HEK293T (cell line): ENCODE measurements around the gene MAP2K2.

ENCODE experiments used
- ARNT ChIP-seq: fragments of 450-650 bp; IDR thresholded peaks from 2 replicates; pipeline ENCODE4 v1.6.1; 2017; ENCODE audit warnings: mild to moderate bottlenecking
- BHLHE40 ChIP-seq: fragments of 450-650 bp; IDR thresholded peaks from 2 replicates; pipeline ENCODE4 v1.6.1; 2016; ENCODE audit warnings: mild to moderate bottlenecking, moderate library complexity, borderline replicate concordance
- FOXK2 ChIP-seq: fragments of 450-650 bp; IDR thresholded peaks from 2 replicates; pipeline ENCODE4 v1.6.1; 2016; ENCODE audit warnings: mild to moderate bottlenecking
- FOXM1 ChIP-seq: fragments of 450-650 bp; IDR thresholded peaks from 2 replicates; pipeline ENCODE4 v1.6.1; 2017; ENCODE audit warnings: mild to moderate bottlenecking, borderline replicate concordance
- HDGF ChIP-seq: fragments of 450-650 bp; IDR thresholded peaks from 2 replicates; pipeline ENCODE4 v1.6.1; 2017; ENCODE audit warnings: antibody characterized with exemption, borderline replicate concordance
- L3MBTL2 ChIP-seq: fragments of 450-650 bp; conservative IDR thresholded peaks from 2 replicates; pipeline ENCODE4 v1.6.1; 2016; ENCODE audit warnings: mild to moderate bottlenecking
- SP1 ChIP-seq: fragments of 450-650 bp; IDR thresholded peaks from 2 replicates; pipeline ENCODE4 v1.6.1; 2017
- TARDBP ChIP-seq: fragments of 450-650 bp; IDR thresholded peaks from 2 replicates; pipeline ENCODE4 v1.6.1; 2016
- TF ChIP-seq, protein P1 (sequence below): fragments of 450-650 bp; IDR thresholded peaks from 2 replicates; pipeline ENCODE4 v1.6.1; 2016

DNA sequence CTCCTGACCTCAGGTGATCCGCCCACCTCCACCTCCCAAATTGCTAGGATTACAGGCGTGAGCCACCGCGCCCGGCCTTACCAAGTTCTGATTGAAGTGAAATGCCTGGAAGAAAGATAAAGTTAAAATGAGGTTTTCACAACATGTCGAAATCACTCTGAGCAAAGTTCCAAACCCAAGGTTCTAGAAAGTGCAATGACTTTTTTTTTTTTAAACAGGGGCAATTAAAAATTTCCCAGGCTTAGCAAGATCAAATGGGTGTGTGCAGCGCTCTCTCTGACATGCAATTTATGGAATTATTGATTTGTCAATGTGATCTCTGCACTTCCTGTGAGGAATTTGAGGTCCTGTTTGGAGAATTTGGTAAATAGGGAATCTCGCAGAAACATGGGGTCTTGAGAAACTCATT lies 12.8 kb upstream of the MAP2K2 start:
- TF ChIP-seq HDGF, result no peak
- no peak for TF ChIP-seq FOXM1
- TF ChIP-seq SP1, result no peak
- TF ChIP-seq TARDBP, result no peak
- no peak for TF ChIP-seq FOXK2
- TF ChIP-seq ARNT, result no peak
- TF ChIP-seq BHLHE40, result no peak
- TF ChIP-seq L3MBTL2, result no peak
- TF ChIP-seq, protein P1, sequence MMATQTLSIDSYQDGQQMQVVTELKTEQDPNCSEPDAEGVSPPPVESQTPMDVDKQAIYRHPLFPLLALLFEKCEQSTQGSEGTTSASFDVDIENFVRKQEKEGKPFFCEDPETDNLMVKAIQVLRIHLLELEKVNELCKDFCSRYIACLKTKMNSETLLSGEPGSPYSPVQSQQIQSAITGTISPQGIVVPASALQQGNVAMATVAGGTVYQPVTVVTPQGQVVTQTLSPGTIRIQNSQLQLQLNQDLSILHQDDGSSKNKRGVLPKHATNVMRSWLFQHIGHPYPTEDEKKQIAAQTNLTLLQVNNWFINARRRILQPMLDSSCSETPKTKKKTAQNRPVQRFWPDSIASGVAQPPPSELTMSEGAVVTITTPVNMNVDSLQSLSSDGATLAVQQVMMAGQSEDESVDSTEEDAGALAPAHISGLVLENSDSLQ, result no peak
